Measurements from ENCODE around the gene AGBL1.

Gene AGBL1

GRCh38 chr15:86645925-86646500 lies 566.3 kb downstream of the AGBL1 start:
- no peak for DNase-seq (ENCODE audit: low read depth in 2 of 2)

GRCh38 chr15:86647810-86648440 lies 568.3 kb downstream of the AGBL1 start:
- DNase-seq (ENCODE audit: low read depth in 2 of 2) = no peak

GRCh38 chr15:86649277-86649676 lies 569.6 kb downstream of the AGBL1 start:
- no peak for DNase-seq (ENCODE audit: low read depth in 2 of 2)

- DNase-seq (ENCODE audit: low read depth in 2 of 2) = no peak
Observed at GRCh38 chr15:86650094-86650493, 570.4 kb downstream of the AGBL1 start.

GRCh38 chr15:86653344-86654197 lies 573.9 kb downstream of the AGBL1 start:
- DNase-seq (ENCODE audit: low read depth in 2 of 2) = no peak

GRCh38 chr15:86654501-86654900 lies 574.8 kb downstream of the AGBL1 start:
- DNase-seq (ENCODE audit: low read depth in 2 of 2) = no peak

- DNase-seq (ENCODE audit: low read depth in 2 of 2) = no peak
Observed at GRCh38 chr15:86657305-86657704, 577.6 kb downstream of the AGBL1 start.

DNA sequence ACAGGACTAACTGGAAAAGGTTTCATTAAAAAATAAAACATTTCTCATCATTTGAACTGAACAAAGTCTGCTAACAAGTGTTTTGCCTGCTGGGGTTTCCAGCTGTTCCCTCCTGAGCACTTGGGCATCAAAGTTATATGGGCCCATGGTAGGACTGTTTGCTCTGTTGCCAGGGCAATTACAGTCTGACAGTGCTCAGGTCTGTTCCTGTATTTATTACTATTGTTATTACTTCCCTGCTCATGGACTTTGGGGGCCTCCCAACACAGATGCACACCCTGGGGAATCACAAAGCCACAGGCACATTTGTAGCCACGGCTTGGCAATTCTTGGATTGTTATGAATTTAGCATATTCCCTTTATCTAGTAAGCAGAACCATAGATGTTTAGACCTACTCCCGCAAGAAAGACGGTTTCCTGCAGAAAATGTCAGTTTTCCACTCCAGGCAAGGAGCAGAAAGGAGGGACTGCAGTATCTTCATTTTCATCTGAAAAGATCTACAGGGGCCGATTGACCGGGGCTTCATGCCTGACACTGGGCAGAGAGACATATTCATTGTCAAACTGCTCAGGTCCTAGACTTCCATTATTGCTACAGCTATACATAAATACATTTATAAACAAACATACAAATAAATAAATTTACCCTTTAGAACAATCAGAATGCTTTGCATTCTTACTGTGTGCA lies 580.2 kb downstream of the AGBL1 start:
- DNase-seq (ENCODE audit: low read depth in 2 of 2) = no peak

GRCh38 chr15:86661580-86661979 lies 581.9 kb downstream of the AGBL1 start:
- no peak for DNase-seq (ENCODE audit: low read depth in 2 of 2)

- no peak for DNase-seq (ENCODE audit: low read depth in 2 of 2)
Observed at GRCh38 chr15:86663304-86663703, 583.6 kb downstream of the AGBL1 start.

DNA sequence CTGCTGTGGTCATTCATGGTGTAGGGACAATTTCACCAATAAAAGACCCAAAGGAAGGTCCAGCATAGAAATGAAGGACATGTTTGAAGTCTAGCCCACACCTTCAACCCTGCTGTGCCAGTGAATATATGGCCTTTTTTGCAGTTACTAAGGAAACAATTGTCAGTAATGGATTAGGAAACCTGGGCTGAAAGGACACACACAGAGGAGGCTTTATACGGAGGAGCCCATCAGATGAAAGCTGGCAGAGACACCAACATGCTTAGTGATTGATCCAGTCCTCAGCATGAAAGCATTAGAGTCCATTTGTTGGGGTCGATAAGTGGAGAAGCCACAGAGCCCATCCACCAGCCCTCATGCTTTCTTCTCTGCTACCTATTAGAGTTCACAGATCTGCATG lies 584.3 kb downstream of the AGBL1 start:
- DNase-seq (ENCODE audit: low read depth in 2 of 2) = no peak

DNA sequence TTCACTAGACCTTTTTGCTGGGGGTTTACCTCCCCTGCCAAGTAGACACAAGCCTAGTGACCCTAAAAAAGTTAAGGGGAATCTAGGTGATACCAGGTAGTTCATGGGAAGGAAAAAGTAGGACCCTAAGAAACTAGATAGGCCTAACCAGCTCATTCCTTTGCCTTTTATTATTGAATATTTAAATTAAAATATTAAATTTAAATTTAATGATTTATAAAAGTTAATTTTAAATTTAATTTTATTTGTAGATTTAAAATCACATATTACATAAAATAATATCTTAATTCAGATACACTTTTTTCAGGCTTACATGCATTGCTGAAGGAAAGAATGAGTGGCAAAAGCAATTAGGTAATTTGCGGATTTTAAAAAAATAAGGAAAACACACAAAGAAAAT lies 584.9 kb downstream of the AGBL1 start:
- no peak for DNase-seq (ENCODE audit: low read depth in 2 of 2)

DNA sequence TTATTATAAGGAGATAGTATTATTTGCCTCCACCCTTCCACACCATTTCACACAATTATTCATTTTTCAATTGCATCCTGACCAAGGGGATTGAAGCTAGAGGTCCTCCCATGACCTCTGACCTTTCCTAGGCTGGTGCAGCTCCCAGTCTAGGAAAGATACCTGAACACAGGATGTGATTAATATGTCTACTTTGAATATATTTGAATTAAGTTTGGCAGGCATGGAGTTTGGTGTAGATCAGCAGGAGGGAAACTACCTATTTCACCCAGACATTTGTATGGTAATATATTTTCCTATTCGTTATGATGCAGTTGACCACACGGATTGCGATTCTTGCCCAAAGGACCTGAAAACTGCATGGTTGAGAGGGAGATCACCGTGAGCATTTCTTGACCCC lies 596.3 kb downstream of the AGBL1 start:
- no peak for DNase-seq (ENCODE audit: low read depth in 2 of 2)

DNA sequence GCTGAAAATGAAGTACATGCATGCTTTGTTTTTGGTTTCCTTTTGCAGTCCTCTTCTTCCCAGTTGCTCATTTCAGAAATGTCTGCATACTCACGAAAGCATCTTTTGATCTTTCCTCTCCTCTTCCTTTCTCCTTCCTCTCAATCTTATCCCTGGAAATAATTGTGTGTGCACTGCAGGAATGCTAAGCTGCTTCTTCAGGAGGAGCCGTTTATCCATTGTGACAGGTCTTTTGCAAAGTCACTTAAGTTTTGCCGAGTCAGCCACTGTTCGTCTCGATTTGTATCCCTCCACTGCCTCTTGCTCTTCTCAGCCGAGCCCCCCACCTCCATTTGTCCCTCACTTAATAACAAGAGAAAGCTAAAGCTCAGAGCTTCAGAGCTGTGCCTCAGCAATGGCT lies 597.6 kb downstream of the AGBL1 start:
- no peak for DNase-seq (ENCODE audit: low read depth in 2 of 2)

DNA sequence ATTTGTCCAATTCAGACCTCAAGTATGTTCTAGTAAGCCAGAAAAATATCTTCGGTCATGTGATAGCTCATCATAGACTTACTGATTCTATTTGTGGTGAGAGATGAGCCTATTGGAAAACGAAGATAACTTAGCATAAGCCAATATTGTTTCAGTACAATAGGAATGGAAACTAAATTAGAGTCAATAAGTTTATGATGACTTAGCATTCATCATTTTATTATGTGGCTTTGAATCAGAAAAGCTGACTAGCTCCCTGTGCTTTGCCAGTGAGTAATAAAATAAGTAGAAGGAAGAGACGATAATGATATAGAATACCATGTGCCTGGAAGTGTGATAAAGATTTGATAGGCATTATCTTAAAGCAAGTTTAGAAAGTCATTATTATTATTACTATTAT lies 605.6 kb downstream of the AGBL1 start:
- DNase-seq (ENCODE audit: low read depth in 2 of 2) = no peak

DNA sequence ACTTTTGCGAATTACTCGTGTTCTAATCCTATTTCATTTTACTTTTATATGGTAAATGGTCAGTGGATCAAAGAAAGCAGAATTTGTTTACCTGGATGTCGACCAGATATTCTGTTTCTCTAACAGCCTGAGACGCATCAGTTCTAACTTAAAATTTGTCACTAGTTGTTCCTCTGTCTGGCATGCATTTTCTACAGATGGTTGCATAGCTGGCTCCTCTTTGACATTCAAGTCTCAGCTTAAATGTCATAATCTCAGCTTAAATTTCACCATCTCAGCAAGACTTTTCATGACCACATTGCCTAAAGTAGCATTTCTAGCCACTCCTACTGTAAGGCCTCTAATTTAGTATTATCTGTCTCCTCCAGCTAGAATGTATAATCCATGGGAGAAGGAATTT lies 609.3 kb downstream of the AGBL1 start:
- DNase-seq (ENCODE audit: low read depth in 2 of 2) = no peak

DNA sequence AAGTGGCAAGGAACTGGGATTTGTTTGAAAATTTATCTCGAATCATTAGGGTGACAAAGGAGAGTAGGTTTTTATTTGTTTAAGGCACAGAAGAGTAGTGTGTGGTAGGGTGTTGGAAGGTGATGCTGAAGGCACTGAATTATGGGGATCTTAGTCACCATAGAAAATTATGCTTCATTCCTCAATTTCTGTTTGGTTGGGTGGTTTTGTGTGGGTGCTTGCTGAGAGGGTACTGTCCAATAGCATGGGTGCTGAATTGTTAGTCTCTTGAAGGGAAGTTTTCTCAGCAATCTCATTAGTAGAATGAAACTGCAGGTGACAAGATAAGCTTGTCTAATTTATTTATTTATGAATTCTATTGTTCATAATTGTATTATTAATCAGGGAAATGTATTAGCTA lies 610.9 kb downstream of the AGBL1 start:
- DNase-seq (ENCODE audit: low read depth in 2 of 2) = no peak

DNA sequence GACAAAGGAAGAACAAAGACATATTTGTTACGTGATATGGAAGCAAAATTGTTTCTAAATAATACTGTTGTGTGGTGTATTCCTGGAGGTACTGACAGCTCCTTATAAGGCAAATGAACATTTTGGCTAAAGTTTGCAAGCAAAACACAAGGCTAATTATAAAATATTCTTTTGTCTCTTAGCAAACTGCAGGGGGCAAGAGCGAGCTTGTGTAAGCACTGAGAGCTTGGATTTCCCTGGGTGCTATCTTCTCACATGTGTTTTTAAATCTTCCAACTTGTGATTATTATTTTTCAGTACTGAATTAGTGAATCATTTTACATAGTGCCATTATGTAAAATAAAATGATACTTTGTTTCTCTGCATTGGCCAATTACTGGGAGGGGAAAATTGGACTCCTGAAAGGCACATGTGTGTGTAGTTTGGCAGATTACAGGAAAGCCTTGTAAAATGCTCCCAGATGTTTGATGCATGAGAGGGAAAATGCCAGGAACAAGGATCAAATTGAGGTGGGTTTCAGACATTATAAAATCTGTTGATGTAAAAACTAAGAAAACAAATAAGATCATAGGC lies 611.5 kb downstream of the AGBL1 start:
- no peak for DNase-seq (ENCODE audit: low read depth in 2 of 2)

- DNase-seq (ENCODE audit: low read depth in 2 of 2) = no peak
Observed at GRCh38 chr15:86700864-86701610, 621.4 kb downstream of the AGBL1 start.

DNA sequence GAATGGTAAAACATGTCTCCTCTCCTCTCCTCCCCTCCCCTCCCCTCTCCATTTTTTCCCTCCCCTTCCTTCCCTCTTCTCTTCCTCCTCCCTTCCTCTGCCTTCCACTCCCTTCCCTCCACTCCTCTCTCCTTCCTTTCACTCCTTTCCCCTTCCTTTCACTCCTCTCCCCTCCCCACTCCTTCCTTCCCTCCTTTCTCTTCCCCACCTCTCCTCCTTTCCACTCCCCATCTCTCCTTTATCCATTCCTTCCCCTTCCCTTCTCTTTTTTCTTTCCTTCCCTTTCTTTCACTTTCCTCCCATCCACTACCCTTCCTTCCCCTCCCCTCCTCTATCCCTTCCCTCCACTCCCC lies 621.9 kb downstream of the AGBL1 start:
- DNase-seq (ENCODE audit: low read depth in 2 of 2) = no peak

GRCh38 chr15:86706813-86707212 lies 627.1 kb downstream of the AGBL1 start:
- no peak for DNase-seq (ENCODE audit: low read depth in 2 of 2)

GRCh38 chr15:86711476-86711875 lies 631.8 kb downstream of the AGBL1 start:
- DNase-seq (ENCODE audit: low read depth in 2 of 2) = no peak
